ENCODE data around the gene ARRB1. TPM values are rescaled to one million over a fixed set of nuclear protein-coding genes. Genes with fewer than 3 reads are reported as not detected.

The ARRB1 gene
- total RNA-seq, 1 donor from 2014 or later: 33.1 TPM

DNA sequence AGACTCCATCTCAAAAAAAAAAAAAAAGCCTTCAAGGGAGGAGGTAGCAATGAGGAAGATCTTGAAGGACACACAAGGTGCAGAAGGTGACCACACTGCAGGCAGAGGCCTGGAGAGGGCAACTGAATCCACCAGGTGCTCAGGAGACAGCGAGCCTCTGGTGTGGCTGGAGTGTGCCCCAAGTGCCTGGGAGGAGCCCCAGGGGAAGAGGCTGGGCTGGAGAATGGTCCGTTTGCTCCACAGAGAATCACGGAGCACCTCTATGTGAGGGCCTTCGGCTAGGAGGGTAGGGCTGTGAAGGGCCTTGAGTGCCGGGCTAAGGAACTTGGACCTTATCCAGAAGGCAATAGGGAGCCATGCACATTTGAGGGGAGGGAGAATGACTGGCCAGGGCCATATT lies 50.3 kb downstream of the ARRB1 start:
- Histone ChIP-seq H3K27me3 (no peaks in the 10 kb centered on the region), H3K4me1 (peaks cover 7% of the 10 kb centered on the region), H3K27ac (no peak overlapping the region), H3K36me3 (no peaks in the 10 kb centered on the region), H3K4me3 (no peak overlapping the region), H3K9me3 (no peaks in the 10 kb centered on the region)
- TF ChIP-seq POLR2AphosphoS5 (IDR thresholded peaks at IDR 0.05; ENCODE audit: insufficient read depth in 1 of 2, low read depth in 1 of 2): no peak
- TF ChIP-seq POLR2A (IDR thresholded peaks at IDR 0.05): no peak
- TF ChIP-seq, protein P1, sequence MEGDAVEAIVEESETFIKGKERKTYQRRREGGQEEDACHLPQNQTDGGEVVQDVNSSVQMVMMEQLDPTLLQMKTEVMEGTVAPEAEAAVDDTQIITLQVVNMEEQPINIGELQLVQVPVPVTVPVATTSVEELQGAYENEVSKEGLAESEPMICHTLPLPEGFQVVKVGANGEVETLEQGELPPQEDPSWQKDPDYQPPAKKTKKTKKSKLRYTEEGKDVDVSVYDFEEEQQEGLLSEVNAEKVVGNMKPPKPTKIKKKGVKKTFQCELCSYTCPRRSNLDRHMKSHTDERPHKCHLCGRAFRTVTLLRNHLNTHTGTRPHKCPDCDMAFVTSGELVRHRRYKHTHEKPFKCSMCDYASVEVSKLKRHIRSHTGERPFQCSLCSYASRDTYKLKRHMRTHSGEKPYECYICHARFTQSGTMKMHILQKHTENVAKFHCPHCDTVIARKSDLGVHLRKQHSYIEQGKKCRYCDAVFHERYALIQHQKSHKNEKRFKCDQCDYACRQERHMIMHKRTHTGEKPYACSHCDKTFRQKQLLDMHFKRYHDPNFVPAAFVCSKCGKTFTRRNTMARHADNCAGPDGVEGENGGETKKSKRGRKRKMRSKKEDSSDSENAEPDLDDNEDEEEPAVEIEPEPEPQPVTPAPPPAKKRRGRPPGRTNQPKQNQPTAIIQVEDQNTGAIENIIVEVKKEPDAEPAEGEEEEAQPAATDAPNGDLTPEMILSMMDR (IDR thresholded peaks at IDR 0.05): no peak
- intact Hi-C loops (cut with DNase I): no loop called here
- DNase-seq (ENCODE audit: extremely low spot score in 2 of 2): no peak

GRCh38 chr11:75298976-75299260 lies 52.5 kb downstream of the ARRB1 start:
- no peaks in the 10 kb centered on the region for H3K27me3 ChIP-seq
- no peak overlapping the region for H3K4me3 ChIP-seq
- no peak overlapping the region for H3K27ac ChIP-seq
- intact Hi-C loops (cut with DNase I): no loop called here
- H3K36me3 ChIP-seq: no peaks in the 10 kb centered on the region
- no peaks in the 10 kb centered on the region for H3K9me3 ChIP-seq
- TF ChIP-seq POLR2A (IDR thresholded peaks at IDR 0.05) (no peak), POLR2AphosphoS5 (IDR thresholded peaks at IDR 0.05; ENCODE audit: insufficient read depth in 1 of 2, low read depth in 1 of 2) (no peak)
- TF ChIP-seq, protein P1 (IDR thresholded peaks at IDR 0.05): no peak
- H3K4me1 ChIP-seq: no peaks in the 10 kb centered on the region
- no peak for DNase-seq (ENCODE audit: extremely low spot score in 2 of 2)

DNA sequence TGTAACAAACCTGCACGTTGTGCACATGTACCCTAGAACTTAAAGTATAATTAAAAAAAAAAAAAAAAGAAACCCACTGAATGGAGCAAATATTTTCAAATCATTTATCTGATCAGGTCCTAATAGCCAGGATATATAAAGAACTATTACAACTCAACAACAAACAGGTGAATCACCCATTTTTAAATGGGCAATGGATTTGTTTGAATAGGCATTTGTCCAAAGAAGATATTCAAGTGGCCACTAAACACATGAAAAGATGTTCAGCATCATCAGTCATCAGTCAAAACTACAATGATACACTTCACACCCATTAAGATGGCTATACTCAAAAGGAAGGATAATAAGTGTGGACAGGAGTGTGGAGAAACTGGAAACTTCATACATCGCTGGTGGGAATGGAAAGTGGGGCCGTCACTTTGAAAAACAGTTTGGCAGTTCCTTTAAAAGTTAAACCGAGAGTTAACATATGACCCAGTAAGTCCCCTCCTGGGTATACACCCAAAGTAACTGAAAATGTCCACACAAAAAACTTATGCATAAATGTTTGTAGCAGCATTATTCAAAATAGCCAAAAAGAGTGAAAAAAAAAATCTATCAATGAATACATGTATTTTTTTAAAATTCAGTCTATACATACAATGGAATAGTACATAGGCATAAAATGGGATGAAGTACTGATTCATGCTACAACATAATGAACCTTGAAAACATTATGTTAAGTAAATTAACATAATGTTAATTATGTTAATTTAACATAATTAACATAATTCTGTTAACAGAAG lies 53.1 kb downstream of the ARRB1 start:
- H3K9me3 ChIP-seq: no peaks in the 10 kb centered on the region
- intact Hi-C loops (cut with DNase I): no loop called here
- no peaks in the 10 kb centered on the region for H3K36me3 ChIP-seq
- no peak for DNase-seq (ENCODE audit: extremely low spot score in 2 of 2)
- H3K27me3 ChIP-seq: no peaks in the 10 kb centered on the region
- no peak overlapping the region for H3K27ac ChIP-seq
- TF ChIP-seq, protein P1 (IDR thresholded peaks at IDR 0.05): no peak
- TF ChIP-seq POLR2AphosphoS5 (IDR thresholded peaks at IDR 0.05; ENCODE audit: insufficient read depth in 1 of 2, low read depth in 1 of 2): no peak
- TF ChIP-seq POLR2A (IDR thresholded peaks at IDR 0.05): no peak
- H3K4me3 ChIP-seq: no peak overlapping the region
- H3K4me1 ChIP-seq: no peaks in the 10 kb centered on the region

GRCh38 chr11:75293903-75294302 lies 57.6 kb downstream of the ARRB1 start:
- H3K4me1 ChIP-seq: no peaks in the 10 kb centered on the region
- no peaks in the 10 kb centered on the region for H3K27me3 ChIP-seq
- DNase-seq (ENCODE audit: extremely low spot score in 2 of 2): no peak
- TF ChIP-seq POLR2AphosphoS5 (IDR thresholded peaks at IDR 0.05; ENCODE audit: insufficient read depth in 1 of 2, low read depth in 1 of 2) (no peak), POLR2A (IDR thresholded peaks at IDR 0.05) (no peak)
- TF ChIP-seq, protein P1 (IDR thresholded peaks at IDR 0.05): no peak
- H3K9me3 ChIP-seq: no peaks in the 10 kb centered on the region
- no peak overlapping the region for H3K4me3 ChIP-seq
- H3K36me3 ChIP-seq: no peaks in the 10 kb centered on the region
- H3K27ac ChIP-seq: no peak overlapping the region
- intact Hi-C loops (cut with DNase I): no loop called here

DNA sequence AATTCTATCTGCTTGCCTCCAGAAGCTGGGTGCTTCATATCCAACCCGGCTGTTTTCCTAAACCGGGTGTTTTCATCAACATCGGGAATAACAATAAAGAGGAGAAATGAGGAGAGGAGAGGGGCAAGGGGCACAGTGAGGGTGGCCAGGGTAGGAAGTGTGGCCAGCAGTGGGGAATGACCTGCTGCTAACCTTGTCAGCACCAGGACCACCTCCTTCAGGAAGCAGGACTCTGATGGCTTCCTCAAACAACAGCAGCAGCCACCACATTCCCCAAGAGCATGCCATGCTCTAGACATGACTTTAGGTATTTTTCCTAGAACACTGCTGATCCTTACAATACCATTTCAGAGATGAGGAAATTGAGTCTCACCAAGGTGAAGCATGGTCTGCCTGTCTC lies 58.5 kb downstream of the ARRB1 start:
- Histone ChIP-seq H3K4me3 (no peak overlapping the region), H3K4me1 (no peaks in the 10 kb centered on the region), H3K27me3 (no peaks in the 10 kb centered on the region), H3K27ac (no peak overlapping the region), H3K36me3 (no peaks in the 10 kb centered on the region), H3K9me3 (no peaks in the 10 kb centered on the region)
- intact Hi-C loops (cut with DNase I): no loop called here
- no peak for TF ChIP-seq POLR2A (IDR thresholded peaks at IDR 0.05)
- TF ChIP-seq, protein P1 (IDR thresholded peaks at IDR 0.05): no peak
- TF ChIP-seq POLR2AphosphoS5 (IDR thresholded peaks at IDR 0.05; ENCODE audit: insufficient read depth in 1 of 2, low read depth in 1 of 2): no peak
- no peak for DNase-seq (ENCODE audit: extremely low spot score in 2 of 2)
